C4-2B (cell line): ENCODE results near the gene CACNB2.

Experiments used
- H3K27ac ChIP-seq: fragments of 450-650 bp; 2 replicates; pipeline ENCODE4 v1.5.1; 2017
- CTCF ChIP-seq: fragments of 450-650 bp; conservative IDR thresholded peaks from 2 replicates; pipeline ENCODE4 v1.5.1; 2017; ENCODE audit warnings: mild to moderate bottlenecking
- ZFX ChIP-seq: fragments of 450-650 bp; IDR thresholded peaks from 2 replicates; pipeline ENCODE4 v1.6.1; 2017

Gene CACNB2

GRCh38 chr10:18533896-18534295 is 393.7 kb downstream of the CACNB2 start:
- TF ChIP-seq CTCF (no peak), ZFX (no peak)
- H3K27ac ChIP-seq = no peak overlapping the region

- TF ChIP-seq CTCF (no peak), ZFX (no peak)
- no peak overlapping the region for H3K27ac ChIP-seq
These were observed 399.1 kb downstream of the CACNB2 start for GRCh38 chr10:18539335-18539734.

GRCh38 chr10:18540195-18540594 is 400.0 kb downstream of the CACNB2 start:
- no peak overlapping the region for H3K27ac ChIP-seq
- TF ChIP-seq ZFX (no peak), CTCF (no peak)

GRCh38 chr10:18542832-18543231 is 402.6 kb downstream of the CACNB2 start:
- TF ChIP-seq CTCF = no peak
- no peak for TF ChIP-seq ZFX
- no peak overlapping the region for H3K27ac ChIP-seq

- TF ChIP-seq ZFX (no peak), CTCF (no peak)
- H3K27ac ChIP-seq = no peak overlapping the region
These were observed 405.5 kb downstream of the CACNB2 start for GRCh38 chr10:18545621-18546305.

- TF ChIP-seq ZFX (no peak), CTCF (no peak)
These were observed 408.9 kb downstream of the CACNB2 start for GRCh38 chr10:18549105-18549504.

GRCh38 chr10:18551473-18551872 is 411.2 kb downstream of the CACNB2 start:
- TF ChIP-seq ZFX (no peak), CTCF (no peak)
- no peak overlapping the region for H3K27ac ChIP-seq

More at GRCh38 chr10:18549105-18549504, 408.9 kb downstream of the CACNB2 start:
- H3K27ac ChIP-seq = no peak overlapping the region
